Skeletal muscle cell (primary cell): ENCODE data around the gene NINL.
A peak's percentile ranks its signal among the peaks of the same experiment; 100 is the strongest.
"Not testable (repeated sequence)": the region's sequence is repeated elsewhere in the genome, so short reads cannot be mapped to it uniquely, and the experiment has no call there.

Experiments used
- DNase-seq: peaks from one replicate; pipeline ENCODE4 v3.0.0-alpha.2; 2010; ENCODE audit warnings: low read depth
- H3K4me3 ChIP-seq: 2 replicates; pipeline ENCODE4 v1.5.1; 2011; ENCODE audit warnings: low read depth, mild to moderate bottlenecking, control low read depth, low read length, moderate library complexity

The NINL gene

DNA sequence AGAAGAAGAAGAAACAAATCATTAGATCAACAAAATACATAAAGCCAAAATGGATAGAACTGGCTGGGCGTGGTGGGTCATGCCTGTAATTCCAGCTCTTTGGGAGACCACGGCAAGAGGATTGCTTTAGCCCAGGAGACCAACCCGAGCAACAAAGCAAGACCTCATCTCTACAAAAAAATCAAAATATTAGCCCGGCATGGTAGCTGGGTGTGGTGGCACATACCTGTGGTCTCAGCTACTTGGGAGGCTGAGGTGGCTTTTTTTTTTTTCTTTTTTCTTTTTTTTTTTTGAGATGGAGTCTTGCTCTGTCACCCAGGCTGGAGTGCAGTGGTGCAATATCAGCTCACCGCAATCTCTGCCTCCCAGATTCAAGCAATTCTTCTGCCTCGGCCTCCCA, 21.5 kb downstream of the NINL start:
- DNase-seq = no peak
- no peak overlapping the region for H3K4me3 ChIP-seq

DNA sequence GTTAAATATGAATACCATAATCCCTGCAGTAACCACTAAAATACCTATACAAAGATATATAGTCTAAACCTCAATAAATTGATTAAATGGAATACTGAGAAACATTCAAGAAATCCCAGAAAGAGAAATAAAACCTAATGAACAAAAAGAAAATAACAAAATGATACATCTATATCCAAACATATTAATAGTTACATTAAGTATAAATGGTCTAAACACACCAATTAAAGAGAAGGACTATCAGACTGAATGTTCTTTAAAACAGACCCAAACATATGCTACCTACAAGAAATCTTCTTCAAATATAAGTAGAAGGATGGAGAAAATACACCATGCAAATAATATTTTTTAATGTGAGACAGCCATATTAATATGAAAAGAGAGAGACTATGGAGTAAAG, 22.0 kb downstream of the NINL start:
- H3K4me3 ChIP-seq = no peak overlapping the region
- DNase-seq = no peak

DNA sequence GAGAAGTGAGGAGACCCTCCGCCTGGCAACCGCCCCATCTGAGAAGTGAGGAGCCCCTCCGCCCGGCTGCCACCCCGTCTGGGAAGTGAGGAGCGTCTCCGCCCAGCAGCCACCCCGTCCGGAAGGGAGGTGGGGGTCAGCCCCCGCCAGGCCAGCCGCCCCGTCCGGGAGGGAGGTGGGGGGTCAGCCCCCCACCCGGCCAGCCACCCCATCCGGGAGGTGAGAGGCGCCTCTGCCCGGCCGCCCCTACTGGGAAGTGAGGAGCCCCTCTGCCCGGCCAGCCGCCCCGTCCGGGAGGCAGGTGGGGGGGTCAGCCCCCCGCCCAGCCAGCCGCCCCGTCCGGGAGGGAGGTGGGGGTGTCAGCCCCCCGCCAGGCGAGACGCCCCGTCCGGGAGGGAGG, 23.6 kb downstream of the NINL start:
- DNase-seq, H3K4me3 ChIP-seq: not testable (repeated sequence)

DNA sequence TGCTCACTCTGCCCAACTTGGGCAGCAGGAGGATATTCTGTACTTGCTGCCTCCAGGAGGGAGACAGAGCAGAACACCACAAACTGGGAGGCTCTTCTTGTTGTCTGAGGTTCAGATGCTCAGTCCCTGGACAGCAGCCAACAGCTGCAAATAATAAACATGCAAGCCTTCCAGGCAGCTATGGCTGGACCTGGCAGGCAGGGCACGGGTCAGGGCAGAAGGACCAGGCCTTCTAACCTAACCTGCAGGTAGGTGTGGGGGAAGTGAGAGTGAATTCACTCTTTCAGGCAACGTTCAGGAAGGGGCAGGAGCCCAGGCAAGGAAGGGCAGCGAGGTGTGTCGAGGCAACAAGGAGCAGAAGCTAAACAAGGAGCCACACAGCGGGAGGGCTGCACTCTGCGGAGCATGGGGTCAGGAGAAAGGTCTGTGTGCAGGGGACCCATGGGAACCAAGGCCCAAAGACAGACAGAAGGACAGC, 31.5 kb downstream of the NINL start:
- DNase-seq = peak; percentile 60
- H3K4me3 ChIP-seq = no peak overlapping the region

DNA sequence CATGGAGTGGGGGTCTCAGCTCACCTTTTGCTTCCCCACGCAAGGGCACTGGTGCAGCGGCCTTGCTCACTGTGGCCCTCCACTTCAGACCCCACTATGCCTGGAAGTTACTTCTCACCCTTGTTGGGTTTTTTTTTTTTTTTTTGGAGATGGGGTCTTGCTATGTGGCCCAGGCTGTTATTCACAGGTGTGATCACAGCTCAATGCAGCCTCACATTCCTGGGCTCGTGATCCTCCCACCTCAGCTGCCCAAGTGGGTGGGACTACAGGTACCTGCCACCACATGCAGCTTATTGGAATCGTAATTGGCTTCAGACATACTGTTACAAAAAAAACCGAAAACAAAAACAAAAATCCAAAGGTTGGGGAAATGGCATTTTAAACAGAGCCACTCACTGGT, 32.4 kb downstream of the NINL start:
- no peak overlapping the region for H3K4me3 ChIP-seq
- DNase-seq = no peak

DNA sequence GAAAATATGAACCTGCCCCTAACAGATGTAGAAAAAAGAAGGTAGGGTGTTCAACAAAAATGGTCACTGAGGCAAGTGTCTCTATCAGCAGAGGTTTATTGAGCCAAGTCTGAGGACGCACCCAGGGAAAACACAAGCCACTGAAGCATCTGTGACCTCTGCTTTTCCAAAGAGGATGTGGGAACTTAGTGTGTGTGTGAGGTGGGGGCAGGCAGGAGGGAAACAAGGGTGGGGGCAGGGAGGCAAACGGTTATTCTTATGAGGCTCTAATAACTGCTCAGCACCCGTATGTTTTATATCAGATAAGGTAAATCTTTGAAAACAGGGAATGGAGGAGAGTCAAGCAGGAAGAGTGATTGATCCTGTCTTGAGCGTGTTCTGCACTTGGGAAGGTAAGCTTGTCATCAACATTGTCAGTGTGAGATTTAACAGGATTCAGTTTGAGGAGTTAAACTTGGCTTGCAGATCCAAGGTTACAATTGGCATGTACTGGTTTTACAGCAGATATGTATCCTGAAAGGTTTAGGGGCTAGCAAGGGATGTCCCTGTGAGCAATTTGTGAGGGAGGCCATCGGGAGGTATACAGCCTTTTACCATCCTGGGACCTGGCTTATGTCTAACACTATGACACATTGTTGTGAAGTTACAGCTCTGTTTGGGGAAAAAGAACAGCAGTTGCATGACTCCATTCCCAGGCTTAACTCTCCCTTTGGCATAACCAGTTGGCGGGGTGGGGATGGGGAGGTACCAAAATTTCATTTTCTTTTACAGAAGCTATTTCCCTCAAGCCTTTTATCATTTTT, 33.7 kb downstream of the NINL start:
- H3K4me3 ChIP-seq = no peak overlapping the region
- no peak for DNase-seq

DNA sequence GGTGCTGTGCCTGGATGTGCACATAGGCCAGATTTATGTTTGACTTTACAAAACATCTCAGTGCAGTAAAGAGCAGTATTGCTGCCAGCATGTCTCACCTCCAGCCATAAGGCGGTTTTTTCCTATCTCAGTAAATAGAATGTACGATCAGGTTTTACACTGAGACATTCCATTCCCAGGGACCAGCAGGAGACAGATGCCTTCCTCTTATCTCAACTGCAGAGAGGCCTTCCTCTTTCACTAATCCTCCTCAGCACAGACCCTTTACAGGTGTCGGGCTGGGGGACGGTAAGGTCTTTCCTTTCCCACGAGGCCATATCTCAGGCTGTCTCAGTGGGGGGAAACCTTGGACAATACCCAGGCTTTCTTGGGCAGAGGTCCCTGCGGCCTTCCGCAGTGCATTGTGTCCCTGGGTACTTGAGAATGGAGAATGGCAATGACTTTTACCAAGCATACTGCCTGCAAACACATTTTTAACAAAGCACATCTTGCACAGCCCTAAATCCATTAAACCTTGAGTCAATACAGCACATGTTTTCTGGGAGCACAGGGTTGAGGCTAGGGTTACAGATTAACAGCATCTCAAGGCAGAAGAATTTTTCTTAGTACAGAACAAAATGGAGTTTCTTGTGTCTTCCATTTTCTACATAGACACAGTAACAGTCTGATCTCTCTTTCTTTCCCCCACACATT, 34.5 kb downstream of the NINL start:
- DNase-seq, H3K4me3 ChIP-seq: not testable (repeated sequence)

DNA sequence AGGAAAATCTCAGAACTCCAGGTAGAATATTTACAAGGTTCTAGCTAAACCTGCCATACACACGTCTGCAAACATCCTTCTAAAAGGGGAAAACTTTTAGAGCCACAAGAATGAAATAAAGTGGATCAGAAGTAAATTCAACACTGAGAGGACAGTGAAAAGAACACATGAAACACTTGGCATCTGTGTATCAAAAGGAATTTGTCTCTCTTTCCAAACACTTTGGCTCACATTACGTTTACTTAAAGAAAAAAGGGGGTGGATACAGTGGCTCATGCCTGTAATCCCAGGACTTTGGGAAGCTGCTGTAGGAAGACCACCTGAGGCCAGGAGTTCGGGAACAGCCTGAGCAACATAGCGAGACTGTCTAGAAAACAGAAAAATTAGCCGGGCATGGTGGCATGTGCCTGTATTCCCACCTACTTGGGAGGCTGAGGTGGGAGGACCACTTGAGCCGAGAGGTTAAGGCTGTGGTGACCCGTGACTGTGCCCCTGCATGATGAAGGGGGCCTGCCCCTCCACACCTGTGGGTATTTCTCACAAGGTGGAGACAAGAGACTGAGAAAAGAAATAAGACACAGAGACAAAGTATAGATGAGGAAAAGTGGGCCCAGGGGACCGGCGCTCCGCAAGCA, 35.4 kb downstream of the NINL start:
- DNase-seq = no peak
- no peak overlapping the region for H3K4me3 ChIP-seq

DNA sequence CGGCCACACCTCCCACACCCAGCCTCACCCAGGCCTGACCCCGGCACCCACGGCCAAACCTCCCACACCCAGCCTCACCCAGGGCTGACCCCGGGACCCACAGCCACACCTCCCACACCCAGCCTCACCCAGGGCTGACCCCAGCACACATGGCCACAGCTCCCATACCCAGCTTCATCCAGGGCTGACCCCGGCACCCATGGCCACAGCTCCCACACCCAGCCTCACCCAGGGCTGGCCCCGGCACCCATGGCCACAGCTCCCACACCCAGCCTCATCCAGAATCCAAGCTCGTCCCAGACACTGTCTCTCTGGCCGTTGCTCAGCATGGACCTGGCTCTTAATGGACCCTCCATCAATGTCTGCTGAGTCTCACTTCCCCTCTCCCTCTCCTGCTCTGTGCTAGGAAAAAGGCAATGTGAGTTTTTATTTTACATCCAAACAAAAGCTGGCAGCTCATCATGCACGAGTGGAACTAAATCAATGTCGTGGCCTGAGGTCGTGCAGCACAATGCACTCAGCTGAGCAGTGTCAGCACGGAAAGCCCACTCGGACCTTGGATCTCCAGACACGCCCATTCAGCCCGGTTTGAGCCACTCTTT, 36.1 kb downstream of the NINL start:
- DNase-seq = no peak
- no peak overlapping the region for H3K4me3 ChIP-seq

DNA sequence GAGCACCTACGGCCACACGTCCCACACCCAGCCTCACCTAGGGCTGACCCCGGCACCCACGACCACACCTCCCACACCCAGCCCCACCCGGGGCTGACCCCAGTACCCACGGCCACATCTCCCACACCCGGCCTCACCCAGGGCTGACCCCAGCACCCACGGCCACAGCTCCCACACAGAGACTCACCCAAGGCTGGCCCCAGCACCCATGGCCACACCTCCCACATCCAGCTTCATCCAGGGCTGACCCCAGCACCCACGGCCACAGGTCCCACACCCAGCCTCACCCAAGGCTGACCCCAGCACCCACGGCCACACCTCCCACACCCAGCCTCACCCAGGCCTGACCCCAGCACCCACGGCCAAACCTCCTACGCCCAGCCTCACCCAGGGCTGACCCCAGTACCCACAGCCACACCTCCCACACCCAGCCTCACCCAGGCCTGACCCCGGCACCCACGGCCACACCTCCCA, 36.7 kb downstream of the NINL start:
- H3K4me3 ChIP-seq = no peak overlapping the region
- DNase-seq = no peak

DNA sequence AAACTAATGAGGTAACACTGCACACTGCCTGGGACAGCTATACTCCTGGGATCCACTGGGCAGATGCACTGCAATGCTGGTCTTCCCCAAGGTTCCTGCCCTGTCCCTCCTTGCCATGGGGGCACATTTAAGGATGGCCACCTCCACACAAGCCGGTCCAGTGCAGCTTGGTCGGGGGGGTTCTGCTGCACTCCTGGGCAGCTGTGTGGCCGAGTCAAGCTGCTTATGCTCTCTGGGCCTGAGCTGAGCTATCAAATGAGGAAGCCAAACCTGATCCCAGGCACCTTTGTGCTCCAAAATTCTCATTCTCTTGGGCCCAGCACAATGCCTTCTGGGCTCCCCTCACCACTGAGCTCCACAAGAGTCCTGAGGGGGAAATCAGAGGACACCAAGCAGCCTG, 37.3 kb downstream of the NINL start:
- no peak for DNase-seq
- no peak overlapping the region for H3K4me3 ChIP-seq

DNA sequence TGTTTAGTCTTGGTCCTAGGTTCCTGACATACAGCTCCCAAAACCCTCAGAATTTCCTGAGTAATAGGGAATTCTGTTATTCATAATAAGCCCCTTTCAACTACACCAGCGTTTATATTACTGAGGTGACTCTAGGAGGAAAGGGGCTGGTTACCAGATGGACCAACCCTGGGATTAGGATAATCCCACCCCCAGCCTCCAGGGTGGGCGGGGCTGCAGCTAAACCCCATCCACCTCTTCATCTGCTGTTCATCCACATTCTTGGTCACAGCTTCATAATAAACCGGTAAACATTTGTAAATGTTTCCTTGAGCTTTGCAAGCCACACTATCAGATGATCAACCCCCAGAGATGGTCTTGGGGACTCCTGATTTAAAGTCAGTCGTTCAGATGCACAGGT, 38.3 kb downstream of the NINL start:
- DNase-seq = no peak
- no peak overlapping the region for H3K4me3 ChIP-seq

DNA sequence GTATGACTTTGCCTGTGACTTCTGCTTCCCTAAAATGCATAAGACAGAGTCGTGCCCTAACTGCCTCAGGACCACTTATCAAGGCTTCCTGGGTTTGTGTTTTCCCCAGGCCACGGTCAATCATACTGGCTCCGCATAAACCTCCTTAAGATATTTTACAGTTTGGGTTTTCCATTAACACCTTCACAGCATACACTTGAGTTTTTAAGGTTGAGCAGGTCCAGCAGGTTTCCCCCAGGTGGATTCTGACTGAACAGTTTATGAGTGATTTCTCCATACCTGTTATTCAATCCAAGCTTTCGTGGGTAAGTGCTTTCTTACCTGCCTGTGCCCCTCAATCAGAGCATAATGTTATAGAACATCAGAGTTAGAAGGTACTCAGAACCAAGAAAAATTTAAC, 39.3 kb downstream of the NINL start:
- H3K4me3 ChIP-seq = no peak overlapping the region
- DNase-seq = no peak

DNA sequence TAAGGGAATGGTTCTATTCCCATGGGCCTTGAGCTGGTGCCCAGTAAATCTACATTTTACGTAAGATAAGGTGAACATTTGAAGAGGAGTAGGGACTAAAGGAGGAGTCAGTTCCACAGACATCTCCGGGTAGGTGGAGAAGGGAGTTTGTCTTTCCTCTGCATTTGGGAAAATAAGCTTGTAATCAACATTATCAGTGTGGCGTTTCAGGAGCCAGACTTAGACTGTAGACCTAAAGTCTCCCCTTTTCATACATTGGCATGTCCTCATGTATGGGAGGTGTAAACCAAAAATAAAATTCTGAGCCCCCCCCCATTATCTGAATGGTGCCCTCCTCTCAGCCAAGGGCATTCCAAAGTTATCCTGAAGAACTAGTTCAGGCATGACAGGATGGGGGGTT, 40.2 kb downstream of the NINL start:
- H3K4me3 ChIP-seq = no peak overlapping the region
- DNase-seq = no peak

DNA sequence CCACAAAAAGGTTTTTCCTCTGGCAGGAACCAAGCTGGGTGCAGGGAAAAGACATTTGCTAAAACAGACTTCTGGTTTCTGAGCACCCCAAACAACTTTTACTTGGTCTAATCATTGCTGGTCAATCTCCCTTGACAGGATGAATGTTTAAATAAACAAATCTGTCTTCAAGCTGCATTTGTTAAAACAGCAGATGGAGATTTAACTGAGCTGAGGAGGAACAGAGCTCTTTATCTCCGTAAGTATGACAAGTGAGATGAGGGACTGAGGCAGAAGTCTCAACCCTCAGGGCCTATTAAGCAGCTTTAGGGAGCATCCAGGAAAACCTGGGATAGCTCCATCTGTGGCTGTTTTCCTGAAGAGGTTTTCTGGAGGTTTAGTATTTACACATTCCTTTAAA, 40.6 kb downstream of the NINL start:
- no peak overlapping the region for H3K4me3 ChIP-seq
- DNase-seq = no peak

DNA sequence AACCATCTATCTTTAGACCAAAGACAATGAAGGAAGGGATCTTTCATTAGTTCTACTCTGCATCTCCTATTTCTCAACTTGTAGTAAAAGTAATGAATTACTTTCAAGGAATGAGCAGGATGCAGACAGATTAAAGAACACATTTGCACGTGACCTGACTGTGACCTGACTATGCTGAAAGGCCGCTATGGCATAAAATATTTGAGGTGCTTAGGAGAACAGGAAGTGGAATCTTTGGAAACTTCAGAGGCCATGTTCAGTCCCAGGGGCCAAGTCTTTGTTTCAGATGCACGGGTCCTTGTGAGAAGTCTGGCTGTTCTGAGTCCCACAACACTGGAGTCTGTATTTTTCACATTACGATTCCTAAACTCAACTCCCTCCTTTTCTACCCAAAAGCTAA, 41.0 kb downstream of the NINL start:
- DNase-seq = no peak
- H3K4me3 ChIP-seq = no peak overlapping the region

DNA sequence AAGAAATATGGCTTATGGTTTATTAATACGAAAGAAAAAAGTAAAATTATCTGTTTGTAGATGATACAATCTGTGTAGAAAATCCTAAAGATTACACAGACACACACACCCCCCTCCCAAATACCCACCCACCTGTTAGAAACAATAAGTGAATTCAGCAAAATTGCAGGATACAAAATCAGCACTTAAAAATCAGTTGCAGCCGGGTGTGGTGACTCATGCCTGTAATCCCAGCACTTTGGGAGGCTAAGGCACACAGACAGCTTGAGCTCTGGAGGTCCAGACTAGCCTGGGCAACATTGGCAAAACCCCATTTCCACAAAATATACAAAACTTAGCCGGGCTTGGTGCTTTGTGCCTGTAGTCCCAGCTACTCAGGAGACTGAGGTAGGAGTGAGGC, 42.3 kb downstream of the NINL start:
- no peak for DNase-seq
- no peak overlapping the region for H3K4me3 ChIP-seq

DNA sequence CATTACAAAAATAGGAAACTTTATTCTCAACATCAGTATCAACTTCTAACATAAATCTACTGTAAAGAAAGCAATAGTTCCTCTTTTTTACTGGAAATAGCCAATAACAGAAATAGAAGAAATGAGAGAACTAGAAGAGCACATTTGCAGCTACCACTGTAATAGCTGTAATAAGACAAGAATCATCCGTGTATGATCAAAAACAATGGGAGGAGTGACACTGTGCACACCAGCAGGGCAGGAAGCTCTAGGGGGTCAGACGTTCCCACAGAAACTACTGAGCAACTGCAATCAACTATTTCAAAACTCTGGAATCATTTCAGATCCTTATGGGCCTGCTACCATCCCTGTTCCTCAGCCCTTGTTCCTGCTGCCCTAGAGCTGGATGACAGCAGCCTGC, 43.7 kb downstream of the NINL start:
- no peak for DNase-seq
- H3K4me3 ChIP-seq = no peak overlapping the region

DNA sequence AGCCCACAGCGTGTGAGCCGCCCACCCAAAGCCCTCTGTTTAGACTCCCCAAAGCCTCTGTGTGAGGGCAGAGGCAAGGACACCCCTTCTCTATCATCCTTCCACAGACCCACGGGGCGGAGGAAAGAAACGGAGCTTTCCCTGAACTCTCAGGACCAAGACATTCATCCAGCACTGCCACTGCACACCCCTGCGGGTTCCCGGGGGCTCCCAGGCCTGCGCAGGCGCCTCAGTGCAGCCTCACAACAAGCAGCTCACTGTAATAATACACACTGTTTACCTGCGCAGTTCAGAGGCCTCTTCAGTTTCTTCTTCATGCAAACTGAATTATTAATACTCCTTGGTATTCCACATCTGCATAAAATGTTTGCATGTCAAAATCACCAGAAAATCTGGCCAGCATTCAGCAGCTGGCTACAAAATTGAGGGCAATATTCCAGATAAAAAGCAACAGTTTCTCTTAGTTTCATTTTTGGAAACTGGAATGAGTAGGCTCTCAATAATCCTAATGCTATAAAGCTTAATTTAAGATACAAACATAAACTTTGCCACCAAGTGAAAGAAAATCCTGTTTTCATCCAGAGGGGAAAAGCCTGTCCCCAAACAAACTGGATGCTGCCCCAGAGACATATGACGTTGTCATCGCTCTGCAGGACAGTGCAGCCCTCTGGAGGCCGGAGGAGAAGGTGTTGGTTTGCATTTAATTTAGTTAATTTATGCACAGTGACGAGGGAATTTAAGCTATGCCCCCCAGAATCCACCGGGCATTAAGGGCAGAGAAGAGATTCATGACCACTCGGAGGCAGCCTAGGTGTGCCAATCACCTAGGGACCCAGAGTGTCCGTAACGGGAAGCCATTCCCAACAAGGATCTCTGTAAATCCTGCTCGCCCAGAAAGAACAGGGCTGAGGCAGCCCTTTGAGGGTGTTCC, 45.3 kb downstream of the NINL start:
- peak overlapping the region; percentile 4 for H3K4me3 ChIP-seq
- no peak for DNase-seq
